Stimulated activated CD4-positive, alpha-beta T cell treated with anti-CD3 and anti-CD28 coated beads, Interleukin-12 subunit alpha, Interleukin-12 subunit beta, amount 100 ng/mL, for 4 hours (primary cell): ENCODE measurements around the gene EPN2.

Source experiments
- DNase-seq: peaks from one replicate; pipeline ENCODE4 v3.0.0-alpha.2; 2020

Gene EPN2

DNA sequence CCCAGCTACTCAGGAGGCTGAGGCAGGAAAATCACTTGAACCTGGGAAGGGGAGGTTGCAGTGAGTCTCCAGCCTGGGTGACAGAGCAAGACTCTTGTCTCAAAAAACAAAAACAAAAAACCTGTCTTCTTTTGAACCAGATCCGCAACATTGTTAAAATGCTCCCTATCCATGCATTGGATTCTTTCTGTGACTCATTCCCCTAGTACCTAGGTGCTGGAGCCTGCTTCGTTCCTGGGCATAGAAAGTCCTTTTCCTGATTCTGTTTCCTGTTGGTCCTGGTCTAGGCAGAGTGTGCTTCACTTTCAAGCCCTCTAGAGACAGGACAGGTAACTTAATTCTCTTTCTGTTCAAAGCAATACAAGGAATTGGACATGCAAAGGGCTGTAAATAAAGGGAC lies 5.2 kb downstream of the EPN2 start:
- no peak for DNase-seq

DNA sequence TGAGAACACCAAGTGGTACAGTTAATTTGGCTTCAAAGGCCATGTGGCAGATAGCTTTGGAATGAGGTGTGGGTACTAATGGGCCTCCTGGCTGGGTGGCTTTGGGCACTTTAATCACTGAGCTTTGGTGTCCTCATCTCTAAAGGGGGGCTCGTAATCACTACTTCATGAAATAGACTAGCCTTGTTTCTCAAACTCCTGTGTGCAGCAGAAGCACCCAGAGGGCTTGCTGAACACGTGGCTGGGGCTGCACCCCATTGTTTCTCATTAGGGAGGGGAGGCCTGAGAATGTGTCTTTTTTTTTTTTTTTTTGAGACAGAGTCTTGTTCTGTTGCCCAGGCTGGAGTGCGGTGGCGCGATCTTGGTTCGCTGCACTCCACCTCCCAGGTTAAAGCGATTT lies 5.8 kb downstream of the EPN2 start:
- DNase-seq: no peak

DNA sequence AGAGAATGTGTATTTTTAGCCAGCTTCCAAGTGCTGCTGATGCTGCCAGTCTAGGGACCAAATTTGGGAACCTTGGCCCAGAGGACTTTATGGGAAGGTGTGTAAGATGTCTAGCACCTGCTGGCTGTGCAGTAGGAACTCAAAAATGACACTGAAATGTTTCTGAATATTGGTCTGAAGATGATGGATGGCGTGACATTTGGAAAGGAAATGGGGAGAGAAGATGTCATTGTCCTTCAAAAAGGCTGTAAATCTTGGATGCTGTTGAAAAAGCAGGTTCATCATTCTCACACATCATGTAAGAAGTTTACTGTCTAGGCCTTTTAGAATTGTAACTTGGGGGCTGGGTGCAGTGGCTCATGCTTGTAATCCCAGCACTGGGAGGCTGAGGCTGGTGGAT lies 6.7 kb downstream of the EPN2 start:
- no peak for DNase-seq

- DNase-seq: no peak
These were observed 7.2 kb downstream of the EPN2 start for GRCh38 chr17:19244357-19244756.

DNA sequence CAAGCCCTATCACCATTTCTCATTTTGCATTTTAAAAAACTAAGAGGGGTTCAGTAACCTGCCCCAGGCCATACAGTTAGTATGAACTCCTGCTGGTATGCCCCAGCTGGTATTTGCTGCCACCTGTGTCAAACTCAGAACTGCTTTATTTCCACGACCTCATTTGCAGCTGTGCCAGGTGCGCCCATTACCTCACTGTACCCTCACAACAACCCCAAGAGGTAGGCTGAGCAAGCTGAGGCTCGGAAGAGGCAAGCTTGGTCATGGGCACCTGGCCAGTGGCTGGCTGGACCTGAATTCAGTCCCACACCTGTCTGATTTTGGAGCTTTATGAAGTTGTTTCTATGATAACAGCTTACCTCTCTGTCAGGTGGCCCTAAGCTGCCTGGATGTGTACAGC lies 7.6 kb downstream of the EPN2 start:
- DNase-seq: no peak

- no peak for DNase-seq
These were observed 10.3 kb downstream of the EPN2 start for GRCh38 chr17:19247473-19247872.

DNA sequence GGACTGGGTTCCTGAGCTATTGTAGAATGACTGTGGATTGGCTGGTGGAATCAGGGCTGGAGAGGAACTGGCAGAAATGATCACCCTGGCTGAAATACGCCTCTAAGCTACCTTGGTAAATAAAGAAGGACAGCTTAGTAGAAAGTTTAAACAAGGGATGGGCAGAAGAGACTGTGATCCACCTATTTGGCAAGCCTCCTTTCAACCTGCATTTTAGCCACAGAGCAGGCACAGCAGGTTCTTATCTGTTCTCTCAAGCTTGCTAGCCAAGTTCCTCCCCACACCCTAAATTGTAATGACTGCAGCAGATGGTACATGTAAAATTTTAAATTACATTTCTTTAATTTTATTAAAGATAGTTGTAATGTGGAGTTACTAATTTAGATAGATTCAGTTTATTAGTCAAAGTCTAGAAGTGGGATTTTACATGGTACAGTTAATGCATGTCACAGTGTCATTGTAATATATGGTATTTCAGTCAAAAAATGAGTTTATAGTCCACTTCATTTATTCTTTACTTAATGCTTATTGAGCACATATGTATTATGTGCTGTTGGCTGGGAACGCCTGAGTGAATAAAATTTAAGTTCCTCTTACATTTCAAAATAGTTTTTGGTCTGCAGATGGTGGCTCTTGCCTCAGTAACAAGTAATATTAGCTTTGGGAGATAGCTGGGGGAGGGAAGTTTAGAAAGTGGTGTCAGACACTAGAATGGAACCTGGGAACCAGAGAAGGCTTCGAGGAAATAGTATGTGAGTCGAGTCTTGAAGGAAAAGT lies 11.2 kb downstream of the EPN2 start:
- DNase-seq: no peak

DNA sequence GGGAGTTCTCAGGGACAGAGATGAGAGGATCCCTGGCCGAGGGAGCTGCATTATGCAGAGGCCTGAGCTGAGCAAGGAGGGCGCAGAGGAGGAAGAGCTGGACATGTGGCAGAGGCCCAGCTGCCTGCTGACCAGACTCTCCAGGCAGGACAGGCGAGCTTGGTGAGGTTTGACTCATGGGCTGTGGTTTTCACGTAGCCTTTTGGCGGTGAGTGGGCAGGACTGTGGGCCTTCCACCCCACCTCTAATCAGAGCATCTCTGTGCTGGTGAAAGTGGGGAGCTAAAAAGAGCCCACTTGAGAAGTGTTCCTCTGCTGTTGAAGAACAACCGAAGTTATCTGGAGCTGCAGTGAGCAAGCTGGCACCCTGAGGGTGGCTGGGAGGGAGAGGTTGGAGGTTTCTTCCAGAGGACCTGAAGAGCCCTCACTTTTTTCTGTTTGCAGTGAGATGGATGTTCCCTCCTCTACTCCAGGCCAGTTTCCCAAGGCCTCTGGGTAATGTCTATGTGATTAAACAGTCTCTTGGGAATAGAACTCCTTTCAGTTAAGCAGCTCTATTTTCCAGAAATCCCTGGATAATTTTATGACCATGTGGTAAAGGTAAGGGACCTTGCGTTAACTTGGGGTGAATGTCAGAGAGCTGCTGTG lies 11.9 kb downstream of the EPN2 start:
- DNase-seq: no peak

DNA sequence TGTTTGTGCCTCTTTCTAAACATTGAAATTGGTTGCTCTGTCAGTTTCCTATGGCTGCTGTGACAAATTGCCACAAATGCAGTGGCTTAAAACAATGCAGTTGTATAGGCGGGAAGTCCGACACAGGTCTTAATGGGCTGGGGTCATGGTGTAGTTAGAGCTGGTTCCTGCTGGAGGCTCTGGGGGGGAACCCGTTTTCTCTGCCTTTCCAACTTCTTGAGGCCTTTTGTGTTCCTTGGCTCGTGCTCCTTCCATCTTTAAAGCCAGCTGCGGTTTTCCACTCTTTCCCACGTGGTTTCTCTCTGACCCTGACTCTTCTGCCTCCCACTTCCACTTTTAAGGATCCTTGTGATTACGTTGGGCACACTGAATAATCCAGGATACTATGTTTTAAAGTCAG lies 12.5 kb downstream of the EPN2 start:
- no peak for DNase-seq

GRCh38 chr17:19250421-19251173 lies 13.4 kb downstream of the EPN2 start:
- no peak for DNase-seq

GRCh38 chr17:19253112-19253511 lies 15.9 kb downstream of the EPN2 start:
- DNase-seq: no peak

- no peak for DNase-seq
These were observed 17.5 kb downstream of the EPN2 start for GRCh38 chr17:19254651-19255050.

- DNase-seq: no peak
These were observed 18.1 kb downstream of the EPN2 start for GRCh38 chr17:19255279-19255678.

- no peak for DNase-seq
These were observed 21.2 kb downstream of the EPN2 start for GRCh38 chr17:19258371-19258770.

DNA sequence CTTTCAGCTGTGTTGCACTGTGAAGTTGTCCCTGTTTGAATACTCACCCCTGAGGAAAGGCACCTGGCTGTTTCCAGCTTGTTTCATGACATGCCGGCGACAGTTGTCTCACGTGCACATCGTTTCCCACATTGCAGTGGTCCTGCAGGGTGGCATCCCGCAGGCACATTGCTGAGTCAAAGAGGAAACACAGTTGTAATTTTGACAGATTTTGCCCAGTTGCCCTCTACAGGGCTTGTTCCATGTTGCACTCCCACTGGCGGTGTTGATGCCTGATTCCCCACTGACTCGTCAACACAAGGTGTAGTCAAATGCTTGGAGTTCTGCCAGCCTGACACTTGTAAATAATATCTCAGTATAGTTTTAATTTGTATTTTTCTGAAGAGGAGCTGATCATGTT lies 23.8 kb downstream of the EPN2 start:
- no peak for DNase-seq

DNA sequence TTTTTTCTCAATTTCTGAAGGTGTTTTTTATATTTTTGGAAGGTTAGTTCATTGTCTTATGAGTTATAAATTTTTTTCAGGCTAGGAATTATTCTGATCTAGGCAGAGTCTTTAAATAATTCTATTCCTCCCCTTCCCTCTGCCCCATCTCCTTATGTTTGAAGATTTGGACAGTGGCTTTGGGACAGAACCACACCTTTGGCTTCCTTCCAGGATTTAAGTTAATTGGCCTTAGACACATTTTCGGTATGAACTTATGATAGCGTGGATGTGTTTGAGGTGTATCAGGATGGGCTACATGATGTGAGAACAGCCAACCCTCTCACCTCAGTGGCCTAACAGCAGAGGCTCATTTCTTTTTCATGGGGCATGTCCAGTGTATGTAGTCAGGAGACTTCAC lies 24.3 kb downstream of the EPN2 start:
- DNase-seq: no peak

DNA sequence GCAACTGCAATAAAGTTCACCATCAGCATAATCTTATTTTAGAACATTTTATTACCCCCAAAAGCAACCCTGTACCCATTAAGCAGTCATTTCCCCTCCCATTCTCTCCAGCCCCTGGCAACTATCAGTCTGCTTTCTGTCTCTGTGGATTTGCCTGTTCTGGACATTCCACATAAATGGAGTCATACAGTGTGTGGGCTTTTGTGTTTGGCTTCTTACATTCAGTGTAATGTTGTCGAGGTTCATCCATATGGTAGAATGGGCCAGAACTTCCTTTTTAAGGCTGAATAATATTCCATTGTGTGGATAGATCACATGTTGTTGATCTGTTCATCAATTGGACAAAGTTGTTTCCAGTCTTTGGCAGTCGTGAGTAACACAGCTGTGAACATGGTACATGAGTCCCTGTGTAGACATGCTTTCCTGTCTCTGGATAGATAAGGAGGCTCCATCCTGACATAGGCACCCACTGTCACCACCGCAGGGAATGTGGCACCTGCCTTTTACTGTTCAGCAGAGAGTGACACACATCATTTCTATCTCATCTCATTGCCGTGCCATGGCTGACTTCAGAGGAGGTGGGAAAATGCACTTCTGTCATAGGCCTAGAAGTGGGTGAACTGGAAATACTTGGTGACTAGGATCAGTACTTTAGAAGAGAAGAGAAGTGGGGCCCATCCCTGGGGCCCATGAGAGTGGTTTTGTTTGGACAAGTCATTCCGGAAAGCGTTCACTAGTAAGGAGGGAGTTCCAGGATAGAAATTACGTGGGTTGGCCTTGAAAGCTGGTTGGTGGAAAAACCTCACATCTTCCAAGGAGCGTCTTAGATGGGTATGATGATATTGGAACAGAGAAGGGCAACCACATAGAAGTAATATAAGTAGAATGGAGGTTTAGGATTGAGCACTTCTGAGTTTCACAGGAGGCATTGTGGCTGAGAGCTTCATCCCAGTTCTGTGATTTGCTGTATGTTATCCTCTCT lies 25.8 kb downstream of the EPN2 start:
- DNase-seq: no peak

DNA sequence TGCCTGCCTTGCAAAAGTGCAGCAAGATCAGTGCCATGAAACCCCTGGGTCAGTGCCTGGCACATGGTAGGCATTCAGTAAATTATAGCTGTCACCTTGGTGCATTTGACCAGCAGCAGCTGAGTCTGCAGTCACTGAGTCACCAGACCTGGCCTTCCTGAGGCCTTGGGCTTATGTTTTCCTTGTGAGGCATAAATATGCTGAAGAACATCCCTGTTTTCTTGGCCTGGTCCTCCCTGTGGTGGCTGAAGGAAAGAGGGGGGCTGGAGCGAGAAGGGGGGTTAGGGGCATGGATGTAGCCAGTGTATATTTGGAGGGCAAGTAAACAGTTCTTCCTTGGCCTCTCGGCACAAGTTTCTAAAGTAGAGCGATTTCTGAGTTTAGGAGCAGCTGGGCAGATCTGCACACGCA lies 26.5 kb downstream of the EPN2 start:
- no peak for DNase-seq

GRCh38 chr17:19264268-19264667 lies 27.1 kb downstream of the EPN2 start:
- no peak for DNase-seq

GRCh38 chr17:19264681-19265080 lies 27.5 kb downstream of the EPN2 start:
- DNase-seq: no peak

DNA sequence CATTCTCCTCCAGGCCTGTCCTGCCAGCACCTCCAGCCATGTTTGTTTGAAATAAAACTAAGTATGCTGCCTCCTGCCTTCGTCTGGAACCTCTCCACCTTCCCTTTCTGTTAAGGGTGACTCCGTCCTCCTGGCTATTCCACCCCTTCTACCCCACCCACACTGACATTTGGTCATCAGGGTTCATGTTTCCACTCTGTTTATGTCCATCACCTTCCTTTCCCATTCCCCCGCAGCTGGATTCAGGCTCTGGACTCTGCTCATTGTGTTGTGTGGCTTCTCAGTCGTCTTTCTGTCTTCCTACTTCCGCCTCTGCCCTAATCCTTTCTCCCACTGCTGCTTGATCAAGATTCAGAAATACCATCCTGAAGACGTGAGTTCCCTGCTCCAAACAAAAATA lies 28.6 kb downstream of the EPN2 start:
- no peak for DNase-seq

GRCh38 chr17:19268611-19269010 lies 31.4 kb downstream of the EPN2 start:
- no peak for DNase-seq

- no peak for DNase-seq
These were observed 31.9 kb downstream of the EPN2 start for GRCh38 chr17:19269106-19269505.
